ENCODE results near the gene ABCA9. TPM values are rescaled to one million over a fixed set of nuclear protein-coding genes. Genes with fewer than 3 reads are reported as not detected.
"Not testable (repeated sequence)": the region's sequence is repeated elsewhere in the genome, so short reads cannot be mapped to it uniquely, and the experiment has no call there.

Gene ABCA9
- total and polyA plus RNA-seq, 4 experiments from 2014 or later: 0.06 TPM; not detected in 2

- Mint-ChIP-seq H3K4me3 (no peak overlapping the region), H3K27me3 (peaks cover 0 to 1% of the 10 kb centered on the region in 2 donors), H3K4me1 (no peaks in the 10 kb centered on the region), H3K9me3 (peaks cover 0 to 2% (median 0%) of the 10 kb centered on the region in 8 donors), H3K36me3 (no peaks in the 10 kb centered on the region), H3K27ac (no peak overlapping the region)
- CTCF ChIA-PET (ENCODE audit: partially characterized antibody): interaction anchor here (1.5 kb wide), 1 partner anchor 10 kb away, joined by 4 read pairs; no protein-coding TSS in a partner anchor
- no peaks in the 10 kb centered on the region for H3K36me3 ChIP-seq (ENCODE audit: insufficient read depth, low read length)
- H3K27me3 ChIP-seq (ENCODE audit: insufficient read depth, low read length): no peaks in the 10 kb centered on the region
- H3K9me3 ChIP-seq (ENCODE audit: control insufficient read depth in 1 of 2, low read length in 2 of 2): no peaks in the 10 kb centered on the region
- POLR2A ChIA-PET (ENCODE audit: partially characterized antibody): no interaction called here
- no peak overlapping the region for H3K4me3 ChIP-seq (ENCODE audit: low read length in 2 of 2)
- no peaks in the 10 kb centered on the region for H3K4me1 ChIP-seq (ENCODE audit: insufficient read depth, low read length)
- DNase-seq: no peak
- no peak overlapping the region for H3K27ac ChIP-seq (ENCODE audit: low read depth, low read length)
- intact Hi-C loops (cut with micrococcal nuclease): no loop called here
Measured at GRCh38 chr17:69018687-69019086, 42.0 kb downstream of the ABCA9 start.

- POLR2A ChIA-PET (ENCODE audit: partially characterized antibody): no interaction called here
- intact Hi-C loops (cut with micrococcal nuclease): no loop called here
- CTCF ChIA-PET (ENCODE audit: partially characterized antibody): no interaction called here
- H3K9me3 Mint-ChIP-seq: peaks cover 0 to 2% (median under 1%) of the 10 kb centered on the region in 8 donors
- no peaks in the 10 kb centered on the region for H3K36me3 Mint-ChIP-seq
- Histone ChIP-seq H3K4me3 (ENCODE audit: low read length in 2 of 2) (no peak overlapping the region), H3K27ac (ENCODE audit: low read depth, low read length) (no peak overlapping the region), H3K9me3 (ENCODE audit: control insufficient read depth in 1 of 2, low read length in 2 of 2) (no peaks in the 10 kb centered on the region), H3K4me1 (ENCODE audit: insufficient read depth, low read length) (no peaks in the 10 kb centered on the region), H3K36me3 (ENCODE audit: insufficient read depth, low read length) (no peaks in the 10 kb centered on the region), H3K27me3 (ENCODE audit: insufficient read depth, low read length) (no peaks in the 10 kb centered on the region)
- peaks cover 3 to 5% of the 10 kb centered on the region in 2 donors for H3K27me3 Mint-ChIP-seq
- H3K4me1 Mint-ChIP-seq: no peaks in the 10 kb centered on the region
- no peak for DNase-seq
- no peak overlapping the region for H3K4me3 Mint-ChIP-seq
- H3K27ac Mint-ChIP-seq: no peak overlapping the region
Measured at GRCh38 chr17:69018022-69018615, 42.6 kb downstream of the ABCA9 start.

- ChIA-PET CTCF (ENCODE audit: partially characterized antibody) (no interaction called here), POLR2A (ENCODE audit: partially characterized antibody) (no interaction called here)
- intact Hi-C loops (cut with micrococcal nuclease): no loop called here
- Mint-ChIP-seq H3K27ac (no peak overlapping the region), H3K9me3 (peaks cover 0 to 5% (median 0%) of the 10 kb centered on the region in 8 donors), H3K4me1 (no peaks in the 10 kb centered on the region), H3K36me3 (no peaks in the 10 kb centered on the region), H3K4me3 (no peak overlapping the region), H3K27me3 (peaks cover 2 to 7% of the 10 kb centered on the region in 2 donors)
- Histone ChIP-seq H3K9me3 (ENCODE audit: control insufficient read depth in 1 of 2, low read length in 2 of 2) (no peaks in the 10 kb centered on the region), H3K4me1 (ENCODE audit: insufficient read depth, low read length) (no peaks in the 10 kb centered on the region), H3K27ac (ENCODE audit: low read depth, low read length) (no peak overlapping the region), H3K4me3 (ENCODE audit: low read length in 2 of 2) (no peak overlapping the region), H3K36me3 (ENCODE audit: insufficient read depth, low read length) (no peaks in the 10 kb centered on the region), H3K27me3 (ENCODE audit: insufficient read depth, low read length) (no peaks in the 10 kb centered on the region)
- DNase-seq: no peak
Measured at GRCh38 chr17:69015631-69016030, 45.1 kb downstream of the ABCA9 start.

- H3K9me3 Mint-ChIP-seq: peaks cover 0 to 5% (median 0%) of the 10 kb centered on the region in 8 donors
- no peaks in the 10 kb centered on the region for H3K36me3 ChIP-seq (ENCODE audit: insufficient read depth, low read length)
- no peaks in the 10 kb centered on the region for H3K4me1 ChIP-seq (ENCODE audit: insufficient read depth, low read length)
- no peak overlapping the region for H3K4me3 ChIP-seq (ENCODE audit: low read length in 2 of 2)
- H3K27ac ChIP-seq (ENCODE audit: low read depth, low read length): no peak overlapping the region
- no peak for DNase-seq
- no peaks in the 10 kb centered on the region for H3K4me1 Mint-ChIP-seq
- H3K27me3 ChIP-seq (ENCODE audit: insufficient read depth, low read length): no peaks in the 10 kb centered on the region
- H3K36me3 Mint-ChIP-seq: no peaks in the 10 kb centered on the region
- ChIA-PET POLR2A (ENCODE audit: partially characterized antibody) (no interaction called here), CTCF (ENCODE audit: partially characterized antibody) (no interaction called here)
- no peaks in the 10 kb centered on the region for H3K9me3 ChIP-seq (ENCODE audit: control insufficient read depth in 1 of 2, low read length in 2 of 2)
- H3K4me3 Mint-ChIP-seq: no peak overlapping the region
- H3K27ac Mint-ChIP-seq: no peak overlapping the region
- H3K27me3 Mint-ChIP-seq: peaks cover 4 to 9% of the 10 kb centered on the region in 2 donors
- intact Hi-C loops (cut with micrococcal nuclease): no loop called here
Measured at GRCh38 chr17:69012895-69013805, 47.6 kb downstream of the ABCA9 start.

GRCh38 chr17:69009930-69010329, 50.8 kb downstream of the ABCA9 start:
- H3K36me3 Mint-ChIP-seq: peaks cover 0 to 4% of the 10 kb centered on the region in 2 donors
- Histone ChIP-seq H3K9me3 (ENCODE audit: control insufficient read depth in 1 of 2, low read length in 2 of 2) (no peaks in the 10 kb centered on the region), H3K4me3 (ENCODE audit: low read length in 2 of 2) (no peak overlapping the region), H3K36me3 (ENCODE audit: insufficient read depth, low read length) (no peaks in the 10 kb centered on the region), H3K27me3 (ENCODE audit: insufficient read depth, low read length) (no peaks in the 10 kb centered on the region), H3K27ac (ENCODE audit: low read depth, low read length) (no peak overlapping the region), H3K4me1 (ENCODE audit: insufficient read depth, low read length) (no peaks in the 10 kb centered on the region)
- intact Hi-C loops (cut with micrococcal nuclease): no loop called here
- POLR2A ChIA-PET (ENCODE audit: partially characterized antibody): no interaction called here
- H3K4me3 Mint-ChIP-seq: no peak overlapping the region
- DNase-seq: no peak
- no peaks in the 10 kb centered on the region for H3K4me1 Mint-ChIP-seq
- H3K27me3 Mint-ChIP-seq: peaks cover 6 to 11% of the 10 kb centered on the region in 2 donors
- CTCF ChIA-PET (ENCODE audit: partially characterized antibody): no interaction called here
- H3K9me3 Mint-ChIP-seq: peaks cover 0 to 9% (median 2%) of the 10 kb centered on the region in 8 donors
- no peak overlapping the region for H3K27ac Mint-ChIP-seq

GRCh38 chr17:69004759-69005158, 56.0 kb downstream of the ABCA9 start:
- H3K4me3 Mint-ChIP-seq; H3K4me1 ChIP-seq (ENCODE audit: insufficient read depth, low read length); H3K36me3 Mint-ChIP-seq; H3K9me3 Mint-ChIP-seq; POLR2A ChIA-PET (ENCODE audit: partially characterized antibody); H3K9me3 ChIP-seq (ENCODE audit: control insufficient read depth in 1 of 2, low read length in 2 of 2); H3K36me3 ChIP-seq (ENCODE audit: insufficient read depth, low read length); DNase-seq; H3K4me3 ChIP-seq (ENCODE audit: low read length in 2 of 2); intact Hi-C loops (cut with micrococcal nuclease); H3K27me3 Mint-ChIP-seq; H3K27ac ChIP-seq (ENCODE audit: low read depth, low read length); CTCF ChIA-PET (ENCODE audit: partially characterized antibody); H3K4me1 Mint-ChIP-seq; H3K27me3 ChIP-seq (ENCODE audit: insufficient read depth, low read length); H3K27ac Mint-ChIP-seq: not testable (repeated sequence)

GRCh38 chr17:68999743-69000142, 61.0 kb downstream of the ABCA9 start:
- H3K27ac Mint-ChIP-seq; POLR2A ChIA-PET (ENCODE audit: partially characterized antibody); intact Hi-C loops (cut with micrococcal nuclease); H3K36me3 ChIP-seq (ENCODE audit: insufficient read depth, low read length); H3K27me3 Mint-ChIP-seq; H3K4me3 Mint-ChIP-seq; CTCF ChIA-PET (ENCODE audit: partially characterized antibody); H3K4me1 Mint-ChIP-seq; DNase-seq; H3K27ac ChIP-seq (ENCODE audit: low read depth, low read length); H3K9me3 Mint-ChIP-seq; H3K36me3 Mint-ChIP-seq; H3K4me1 ChIP-seq (ENCODE audit: insufficient read depth, low read length); H3K4me3 ChIP-seq (ENCODE audit: low read length in 2 of 2); H3K9me3 ChIP-seq (ENCODE audit: control insufficient read depth in 1 of 2, low read length in 2 of 2); H3K27me3 ChIP-seq (ENCODE audit: insufficient read depth, low read length): not testable (repeated sequence)
